Osteocyte (in vitro differentiated cells): Measurements from ENCODE around the gene AHCYL1. TPM values are rescaled to one million over a fixed set of nuclear protein-coding genes. Genes with fewer than 3 reads are reported as not detected.

ENCODE experiments used
- DNase-seq: peaks from one replicate; pipeline ENCODE4 v3.0.0; 2021; ENCODE audit warnings: mixed read lengths; ENCODE audit not compliant: unreplicated experiment; ENCODE audit errors: extremely low spot score
- H3K27ac Mint-ChIP-seq: one replicate; pipeline ENCODE4 v1.8.0; 2021; ENCODE audit warnings: mild to moderate bottlenecking, mixed read lengths; ENCODE audit not compliant: unreplicated experiment
- H3K27me3 Mint-ChIP-seq: one replicate; pipeline ENCODE4 v1.8.0; 2021; ENCODE audit warnings: mixed read lengths; ENCODE audit not compliant: unreplicated experiment
- H3K36me3 Mint-ChIP-seq: one replicate; pipeline ENCODE4 v1.8.0; 2021; ENCODE audit warnings: mixed read lengths; ENCODE audit not compliant: unreplicated experiment
- H3K4me1 Mint-ChIP-seq: one replicate; pipeline ENCODE4 v1.8.0; 2021; ENCODE audit warnings: mixed read lengths; ENCODE audit not compliant: unreplicated experiment
- H3K4me3 Mint-ChIP-seq: one replicate; pipeline ENCODE4 v1.8.0; 2021; ENCODE audit warnings: mild to moderate bottlenecking, moderate library complexity, mixed read lengths; ENCODE audit not compliant: unreplicated experiment
- H3K9me3 Mint-ChIP-seq: one replicate; pipeline ENCODE4 v1.8.0; 2021; ENCODE audit warnings: mixed read lengths; ENCODE audit not compliant: unreplicated experiment
- total RNA-seq: library from RNA; stranded (reverse); gene quantifications from 2 replicates; pipeline ENCODE4 v1.2.1, GENCODE V29; 2021
- TF ChIP-seq, protein P1 (sequence below): fragments of 200-600 bp; sonication (generic); IDR thresholded peaks from 2 replicates; pipeline ENCODE4 v1.5.0; 2021; ENCODE audit warnings: antibody characterized with exemption, mild to moderate bottlenecking, moderate library complexity

AHCYL1 gene
- total RNA-seq, 1 donor from 2014 or later = 79.3 TPM

DNA sequence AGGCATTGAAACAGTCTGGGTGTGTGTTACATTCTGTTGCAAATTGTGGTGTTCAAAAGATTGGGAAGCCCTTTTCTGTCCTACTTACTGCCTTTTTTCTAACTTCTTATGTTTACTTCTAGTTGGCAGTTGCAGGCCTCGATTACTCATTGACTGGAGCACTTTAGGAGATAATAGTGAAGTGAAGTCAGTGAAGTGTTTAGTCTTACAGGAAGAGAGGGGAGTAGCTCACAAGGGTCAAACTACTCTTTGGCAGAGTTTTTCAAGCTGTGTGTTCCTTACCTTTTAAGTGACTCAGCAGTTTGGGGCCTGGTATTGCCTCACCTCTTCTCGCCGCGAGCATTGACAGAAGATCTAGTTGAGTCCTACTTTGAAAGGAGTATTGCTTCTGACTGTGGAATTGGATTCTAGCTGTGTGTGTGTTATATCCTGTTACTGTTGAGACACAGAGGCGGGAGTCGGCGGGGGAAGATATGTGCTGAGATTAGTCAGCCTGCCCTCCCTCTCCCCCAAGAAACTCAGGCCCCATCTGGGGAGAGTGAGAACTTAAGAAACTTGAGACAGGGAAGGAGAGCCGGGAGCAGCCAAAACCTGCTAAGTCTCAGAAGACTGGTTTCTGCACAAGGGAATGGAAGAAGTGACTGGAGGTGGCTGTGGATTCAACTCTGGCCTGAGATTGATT, 19.3 kb downstream of the AHCYL1 start:
- H3K4me1 Mint-ChIP-seq = peaks cover 52% of the 10 kb centered on the region
- TF ChIP-seq, protein P1, sequence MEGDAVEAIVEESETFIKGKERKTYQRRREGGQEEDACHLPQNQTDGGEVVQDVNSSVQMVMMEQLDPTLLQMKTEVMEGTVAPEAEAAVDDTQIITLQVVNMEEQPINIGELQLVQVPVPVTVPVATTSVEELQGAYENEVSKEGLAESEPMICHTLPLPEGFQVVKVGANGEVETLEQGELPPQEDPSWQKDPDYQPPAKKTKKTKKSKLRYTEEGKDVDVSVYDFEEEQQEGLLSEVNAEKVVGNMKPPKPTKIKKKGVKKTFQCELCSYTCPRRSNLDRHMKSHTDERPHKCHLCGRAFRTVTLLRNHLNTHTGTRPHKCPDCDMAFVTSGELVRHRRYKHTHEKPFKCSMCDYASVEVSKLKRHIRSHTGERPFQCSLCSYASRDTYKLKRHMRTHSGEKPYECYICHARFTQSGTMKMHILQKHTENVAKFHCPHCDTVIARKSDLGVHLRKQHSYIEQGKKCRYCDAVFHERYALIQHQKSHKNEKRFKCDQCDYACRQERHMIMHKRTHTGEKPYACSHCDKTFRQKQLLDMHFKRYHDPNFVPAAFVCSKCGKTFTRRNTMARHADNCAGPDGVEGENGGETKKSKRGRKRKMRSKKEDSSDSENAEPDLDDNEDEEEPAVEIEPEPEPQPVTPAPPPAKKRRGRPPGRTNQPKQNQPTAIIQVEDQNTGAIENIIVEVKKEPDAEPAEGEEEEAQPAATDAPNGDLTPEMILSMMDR = no peak
- peak overlapping the region; percentile 61 for H3K4me3 Mint-ChIP-seq
- H3K36me3 Mint-ChIP-seq = no peaks in the 10 kb centered on the region
- H3K27ac Mint-ChIP-seq = peak overlapping the region; percentile 92
- no peaks in the 10 kb centered on the region for H3K27me3 Mint-ChIP-seq
- H3K9me3 Mint-ChIP-seq = no peaks in the 10 kb centered on the region
- DNase-seq = peak; percentile 86

DNA sequence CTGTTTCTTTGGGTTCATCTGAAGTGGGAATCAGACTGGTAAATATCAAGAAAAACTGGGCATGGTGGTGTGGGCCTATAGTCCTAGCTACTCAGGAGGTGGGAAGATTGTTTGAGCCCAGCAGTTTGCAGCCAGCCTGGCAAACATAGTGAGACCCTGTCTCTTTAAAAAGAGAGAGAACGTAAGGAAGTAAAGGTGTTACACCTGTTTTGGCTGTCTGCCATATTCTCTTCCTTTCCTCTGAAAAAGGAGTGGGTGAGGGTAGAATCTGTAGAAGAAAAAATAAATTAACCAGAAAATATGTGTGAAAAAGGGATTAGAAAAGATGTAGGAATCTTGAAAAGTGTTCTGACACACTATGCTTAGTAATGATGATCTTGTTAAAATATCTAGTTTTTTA, 20.0 kb downstream of the AHCYL1 start:
- no peaks in the 10 kb centered on the region for H3K27me3 Mint-ChIP-seq
- TF ChIP-seq, protein P1 = no peak
- peaks cover 4% of the 10 kb centered on the region for H3K36me3 Mint-ChIP-seq
- no peak for DNase-seq
- H3K4me3 Mint-ChIP-seq = peak overlapping the region; percentile 61
- no peaks in the 10 kb centered on the region for H3K9me3 Mint-ChIP-seq
- H3K4me1 Mint-ChIP-seq = peaks cover 50% of the 10 kb centered on the region
- peak overlapping the region; percentile 92 for H3K27ac Mint-ChIP-seq

DNA sequence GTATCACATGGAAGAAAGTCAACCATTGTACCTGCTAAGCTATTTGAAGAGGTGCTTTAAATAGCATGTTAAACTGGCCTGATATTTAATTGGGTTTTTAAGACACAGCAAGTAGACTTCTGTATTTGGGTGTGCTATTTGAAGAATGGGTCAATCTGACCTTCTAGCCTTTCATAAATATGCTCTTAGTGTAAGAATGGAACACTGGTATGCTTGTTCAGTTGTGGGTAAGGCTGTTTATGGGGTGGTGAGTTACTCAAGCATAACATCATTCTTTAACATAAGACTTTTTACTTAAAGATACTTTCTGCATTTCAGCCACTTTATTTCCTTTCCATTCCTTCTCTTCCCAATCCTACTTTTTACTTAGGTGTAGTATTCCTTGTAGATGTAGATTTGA, 21.4 kb downstream of the AHCYL1 start:
- Mint-ChIP-seq H3K27ac (peak overlapping the region; percentile 58), H3K4me3 (no peak overlapping the region), H3K36me3 (peaks cover 8% of the 10 kb centered on the region), H3K4me1 (peaks cover 50% of the 10 kb centered on the region), H3K27me3 (no peaks in the 10 kb centered on the region), H3K9me3 (no peaks in the 10 kb centered on the region)
- no peak for DNase-seq
- TF ChIP-seq, protein P1 = no peak

DNA sequence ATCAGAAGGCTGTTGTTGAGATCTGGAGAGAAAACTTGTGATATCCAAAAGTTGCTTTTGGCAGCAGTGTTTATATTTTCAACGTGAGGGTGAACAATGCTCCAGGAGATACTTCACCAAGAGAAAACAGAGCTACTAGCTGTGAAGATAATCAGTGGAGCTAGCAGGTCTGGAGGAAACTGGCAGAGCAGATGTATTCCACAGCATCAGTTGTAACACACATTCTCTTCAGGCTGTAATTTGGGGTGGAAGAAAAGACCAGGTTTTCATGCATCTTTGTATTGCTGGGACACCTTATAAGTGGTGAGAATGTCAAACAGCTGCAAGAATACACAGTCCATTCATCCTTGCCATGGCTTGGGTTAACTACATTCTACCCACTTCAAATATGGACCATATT, 22.0 kb downstream of the AHCYL1 start:
- TF ChIP-seq, protein P1 = no peak
- no peak overlapping the region for H3K4me3 Mint-ChIP-seq
- no peaks in the 10 kb centered on the region for H3K9me3 Mint-ChIP-seq
- peak overlapping the region; percentile 58 for H3K27ac Mint-ChIP-seq
- H3K4me1 Mint-ChIP-seq = peaks cover 52% of the 10 kb centered on the region
- no peak for DNase-seq
- no peaks in the 10 kb centered on the region for H3K27me3 Mint-ChIP-seq
- H3K36me3 Mint-ChIP-seq = peaks cover 10% of the 10 kb centered on the region

DNA sequence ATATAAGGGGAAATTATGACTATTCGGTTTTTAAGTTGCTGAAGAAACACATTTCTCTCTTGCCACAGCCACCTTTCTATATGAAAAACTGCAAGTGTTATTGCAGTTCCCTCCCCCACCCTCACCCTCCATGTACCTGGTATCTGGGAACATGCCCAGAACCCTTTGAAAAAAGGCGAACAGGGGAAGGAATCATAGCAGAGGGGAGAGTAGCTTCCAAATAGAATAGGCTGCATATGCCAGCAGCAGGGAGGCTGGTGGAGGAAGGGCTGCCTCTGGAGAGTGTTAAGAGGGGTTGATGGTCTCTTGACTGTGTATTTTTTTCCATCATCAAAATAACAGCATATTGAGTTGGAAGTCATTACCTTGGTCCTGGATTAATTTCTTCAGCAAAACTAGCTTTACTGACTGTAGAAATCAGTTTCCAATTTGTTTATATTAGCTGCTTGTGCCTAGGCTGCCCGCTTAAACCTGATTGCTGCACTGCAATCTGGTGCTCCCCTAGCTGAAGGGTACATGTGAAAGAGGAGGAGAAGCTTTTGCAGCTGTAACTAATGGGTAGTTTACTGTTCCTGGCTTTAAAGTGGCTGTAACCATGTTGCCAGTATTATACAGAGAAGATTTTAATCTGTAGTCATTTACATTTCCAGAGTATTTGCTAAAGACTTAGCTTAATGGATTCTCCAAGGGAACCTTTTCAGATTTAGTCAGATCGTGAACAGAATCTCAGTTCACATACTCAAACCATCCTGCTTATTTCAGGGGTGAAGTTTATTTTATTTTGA, 22.7 kb downstream of the AHCYL1 start:
- H3K27ac Mint-ChIP-seq = no peak overlapping the region
- TF ChIP-seq, protein P1 = no peak
- no peaks in the 10 kb centered on the region for H3K27me3 Mint-ChIP-seq
- peaks cover 51% of the 10 kb centered on the region for H3K4me1 Mint-ChIP-seq
- H3K4me3 Mint-ChIP-seq = no peak overlapping the region
- DNase-seq = no peak
- H3K9me3 Mint-ChIP-seq = no peaks in the 10 kb centered on the region
- H3K36me3 Mint-ChIP-seq = peaks cover 11% of the 10 kb centered on the region
